Endothelial cell of umbilical vein (primary cell): ENCODE results near the gene TSPEAR. TPM values are rescaled to one million over a fixed set of nuclear protein-coding genes. Genes with fewer than 3 reads are reported as not detected.

Experiments
- BruUV-seq: library from RNA; stranded (reverse); fragments of 400-500 nt; replicated peaks from 2 replicates; lab custom pipeline; 2021; lab: Mats Ljungman, UMichigan
- CTCF ChIA-PET: fragments of 300-600, 350-600 bp; sonication (Branson Sonifier 250); formaldehyde crosslinking; loops from one replicate; lab custom pipeline; 2021; ENCODE audit warnings: antibody characterized with exemption, inconsistent platforms; lab: Charles Lee
- POLR2A ChIA-PET: fragments of 300-600, 350-600 bp; sonication (Branson Sonifier 250); formaldehyde crosslinking; loops from one replicate; lab custom pipeline; 2021; ENCODE audit warnings: antibody characterized with exemption, inconsistent platforms; lab: Charles Lee
- DNase-seq: peaks from one replicate; pipeline ENCODE4 v3.0.0-alpha.2; 2011; ENCODE audit warnings: low read depth, low spot score
- FAIRE-seq: peaks from 2 replicates; lab custom pipeline; 2011; peaks lifted over from hg19 to GRCh38; lab: Jason Lieb, UNC
- H2AFZ ChIP-seq: 2 replicates; pipeline ENCODE4 v1.6.0; 2012; ENCODE audit warnings: low read depth, low read length, control low read depth, inconsistent platforms
- H3K27ac ChIP-seq: 2 replicates; pipeline ENCODE4 v1.5.1; 2011; ENCODE audit warnings: low read depth, mild to moderate bottlenecking, control low read depth, low read length, moderate library complexity; ENCODE audit not compliant: insufficient read depth
- H3K27me3 ChIP-seq, 2 experiments: 2 replicates each; pipeline versions ENCODE4 v1.6.0 to v1.6.1; 2011; ENCODE audit warnings: low read length in 2 of 2, mixed read lengths in 1 of 2; ENCODE audit not compliant: control insufficient read depth in 2 of 2, insufficient read depth in 2 of 2
- H3K36me3 ChIP-seq, 2 experiments: 2 replicates in 1 of 2; 3 replicates in 1 of 2; pipeline ENCODE4 v1.5.1; 2011; ENCODE audit warnings: low read length in 2 of 2, mild to moderate bottlenecking in 1 of 2, moderate library complexity in 1 of 2; ENCODE audit not compliant: control insufficient read depth in 2 of 2, insufficient read depth in 2 of 2; ENCODE audit errors: extremely low read depth in 1 of 2
- H3K4me1 ChIP-seq: 3 replicates; pipeline ENCODE4 v1.5.1; 2011; ENCODE audit warnings: mild to moderate bottlenecking, low read length; ENCODE audit not compliant: control insufficient read depth, insufficient read depth; ENCODE audit errors: extremely low read depth
- H3K4me2 ChIP-seq: 2 replicates; pipeline ENCODE4 v1.6.1; 2011; ENCODE audit warnings: low read length, control low read depth, mixed read lengths; ENCODE audit not compliant: insufficient read depth
- H3K4me3 ChIP-seq, 3 experiments: fragments of 200-600 bp in 1 of 3; sonication (generic), shearing (Covaris generic) in 1 of 3; replicated peaks in 1 of 3; 2 replicates each; pipeline ENCODE4 v1.5.1; 2011 to 2016; ENCODE audit warnings: control low read depth in 3 of 3, low read length in 3 of 3, mild to moderate bottlenecking in 2 of 3, inconsistent platforms in 1 of 3, low read depth in 1 of 3, moderate library complexity in 1 of 3; ENCODE audit not compliant: insufficient read depth in 1 of 3
- H3K79me2 ChIP-seq: 2 replicates; pipeline ENCODE4 v1.6.0; 2012; ENCODE audit warnings: low read length, inconsistent platforms; ENCODE audit not compliant: control insufficient read depth, insufficient read depth
- H3K9ac ChIP-seq: replicated peaks from 2 replicates; pipeline ENCODE3; 2011; ENCODE audit warnings: low read length, control low read depth; ENCODE audit not compliant: insufficient read depth; ENCODE audit errors: extremely low read depth
- H3K9me1 ChIP-seq: replicated peaks from 3 replicates; pipeline ENCODE4 v1.6.0; 2011; ENCODE audit warnings: mild to moderate bottlenecking, low read length; ENCODE audit not compliant: control insufficient read depth, insufficient read depth; ENCODE audit errors: extremely low read depth
- H3K9me3 ChIP-seq: replicated peaks from 2 replicates; pipeline ENCODE4 v1.5.1; 2012; ENCODE audit warnings: low read length, inconsistent platforms; ENCODE audit not compliant: control insufficient read depth, insufficient read depth
- H4K20me1 ChIP-seq: replicated peaks from 2 replicates; pipeline ENCODE3; 2011; ENCODE audit warnings: mild to moderate bottlenecking, low read length; ENCODE audit not compliant: control insufficient read depth, insufficient read depth; ENCODE audit errors: extremely low read depth
- EZH2 ChIP-seq: IDR thresholded peaks from 2 replicates; pipeline ENCODE4 v1.6.1; 2012; ENCODE audit warnings: borderline replicate concordance, low read depth, mild to moderate bottlenecking, moderate library complexity, low read length, inconsistent platforms; ENCODE audit not compliant: severe bottlenecking
- FOS ChIP-seq: IDR thresholded peaks from 2 replicates; pipeline ENCODE4 v1.6.1; 2011; ENCODE audit warnings: mild to moderate bottlenecking, low read length, moderate library complexity, borderline replicate concordance; ENCODE audit not compliant: insufficient read depth
- GATA2 ChIP-seq: IDR thresholded peaks from 2 replicates; pipeline ENCODE4 v1.7.0; 2011; ENCODE audit warnings: low read depth, mild to moderate bottlenecking, moderate library complexity, mixed read lengths, low read length; ENCODE audit not compliant: insufficient read length, insufficient read depth
- JUN ChIP-seq: IDR thresholded peaks from 2 replicates; pipeline ENCODE4 v1.6.1; 2011; ENCODE audit warnings: borderline replicate concordance, low read depth; ENCODE audit not compliant: insufficient read length, insufficient read depth
- MYC ChIP-seq: IDR thresholded peaks from one replicate; pipeline ENCODE4 v1.6.1; 2011; ENCODE audit warnings: mild to moderate bottlenecking, low read depth, low read length
- POLR2A ChIP-seq: IDR thresholded peaks from 2 replicates; pipeline ENCODE4 v1.6.1; 2012; ENCODE audit warnings: low read depth, mild to moderate bottlenecking, control low read depth, low read length
- POLR2AphosphoS5 ChIP-seq: IDR thresholded peaks from 2 replicates; pipeline ENCODE4 v1.6.1; 2012; ENCODE audit warnings: low read depth, mild to moderate bottlenecking, control low read depth, low read length, moderate library complexity; ENCODE audit not compliant: insufficient read depth
- dilution Hi-C: fragments of 300-500 bp; cut with MboI; formaldehyde crosslinking; loops from one replicate; pipeline ENCODE4 v1.15.0; 2019; ENCODE audit warnings: low sequenced_read_pairs; ENCODE audit not compliant: extremely low pct_ligation_motif_present
- intact Hi-C: fragments of 100-400 bp; cut with micrococcal nuclease; formaldehyde crosslinking; loops from one replicate; pipeline ENCODE4 v1.10.0; 2022
- polyA plus RNA-seq, 4 experiments: library from polyadenylated mRNA; depleted of rRNA in 3 of 4; stranded (reverse) in 3 of 4; unstranded in 1 of 4; fragments of >200 nt; gene quantifications; 2 replicates each; pipeline versions ENCODE4 v1.2.1 to v1.2.3, GENCODE V29; 2011 to 2012; ENCODE audit warnings: missing spikeins in 1 of 4
- total RNA-seq: library from RNA; stranded (reverse); gene quantifications from 2 replicates; pipeline ENCODE4 v1.2.3, GENCODE V29; 2021
- TF ChIP-seq, protein P1 (sequence below): IDR thresholded peaks from 2 replicates; pipeline ENCODE4 v1.6.1; 2011; ENCODE audit not compliant: insufficient read depth, insufficient read length
- TF ChIP-seq, protein P2 (sequence below), 2 donors: IDR thresholded peaks; 1 replicate in 1 of 2; 2 replicates in 1 of 2; pipeline ENCODE4 v1.5.1; 2011; ENCODE audit warnings: low read length in 2 of 2, mild to moderate bottlenecking in 2 of 2, moderate library complexity in 2 of 2, control low read depth in 1 of 2, inconsistent platforms in 1 of 2, low read depth in 1 of 2; ENCODE audit not compliant: insufficient read depth in 1 of 2; ENCODE audit errors: extremely low read depth in 1 of 2

Gene TSPEAR
- total and polyA plus RNA-seq, 2 donors (not counting 3 experiments of a cell fraction or from before 2014, with no cell fraction given) = 0.01 TPM; not detected in 1

DNA sequence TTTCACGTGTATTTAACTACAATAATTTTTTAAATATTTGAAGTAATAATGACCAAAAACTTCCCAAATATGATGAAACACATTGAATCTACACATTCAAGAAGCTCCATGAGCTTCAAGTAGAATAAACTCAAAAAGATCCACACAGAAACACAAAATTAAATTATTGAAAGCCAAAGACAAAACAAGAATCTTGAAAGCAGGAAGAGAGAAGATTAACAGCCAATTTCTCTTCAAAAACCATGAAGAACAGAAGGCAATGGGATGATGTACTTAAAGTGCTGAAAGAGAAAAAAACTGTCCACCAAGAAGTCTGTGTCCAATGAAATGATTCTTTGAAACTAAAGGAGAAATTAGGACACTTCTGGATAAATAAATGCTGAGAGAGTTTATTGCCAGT is 79.3 kb downstream of the TSPEAR start:
- no peak overlapping the region for H3K9ac ChIP-seq
- no peak overlapping the region for H3K4me2 ChIP-seq
- H3K9me1 ChIP-seq = no peaks in the 10 kb centered on the region
- no TSS peak for BruUV-seq
- no peak overlapping the region for H3K4me3 ChIP-seq
- no peaks in the 10 kb centered on the region for H3K27me3 ChIP-seq
- FAIRE-seq (no peak), DNase-seq (no peak)
- H3K27ac ChIP-seq = no peak overlapping the region
- TF ChIP-seq EZH2 (no peak), JUN (no peak), MYC (no peak), POLR2AphosphoS5 (no peak), GATA2 (no peak), FOS (no peak), POLR2A (no peak)
- TF ChIP-seq, protein P1, sequence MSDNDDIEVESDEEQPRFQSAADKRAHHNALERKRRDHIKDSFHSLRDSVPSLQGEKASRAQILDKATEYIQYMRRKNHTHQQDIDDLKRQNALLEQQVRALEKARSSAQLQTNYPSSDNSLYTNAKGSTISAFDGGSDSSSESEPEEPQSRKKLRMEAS = no peak
- TF ChIP-seq, protein P2, sequence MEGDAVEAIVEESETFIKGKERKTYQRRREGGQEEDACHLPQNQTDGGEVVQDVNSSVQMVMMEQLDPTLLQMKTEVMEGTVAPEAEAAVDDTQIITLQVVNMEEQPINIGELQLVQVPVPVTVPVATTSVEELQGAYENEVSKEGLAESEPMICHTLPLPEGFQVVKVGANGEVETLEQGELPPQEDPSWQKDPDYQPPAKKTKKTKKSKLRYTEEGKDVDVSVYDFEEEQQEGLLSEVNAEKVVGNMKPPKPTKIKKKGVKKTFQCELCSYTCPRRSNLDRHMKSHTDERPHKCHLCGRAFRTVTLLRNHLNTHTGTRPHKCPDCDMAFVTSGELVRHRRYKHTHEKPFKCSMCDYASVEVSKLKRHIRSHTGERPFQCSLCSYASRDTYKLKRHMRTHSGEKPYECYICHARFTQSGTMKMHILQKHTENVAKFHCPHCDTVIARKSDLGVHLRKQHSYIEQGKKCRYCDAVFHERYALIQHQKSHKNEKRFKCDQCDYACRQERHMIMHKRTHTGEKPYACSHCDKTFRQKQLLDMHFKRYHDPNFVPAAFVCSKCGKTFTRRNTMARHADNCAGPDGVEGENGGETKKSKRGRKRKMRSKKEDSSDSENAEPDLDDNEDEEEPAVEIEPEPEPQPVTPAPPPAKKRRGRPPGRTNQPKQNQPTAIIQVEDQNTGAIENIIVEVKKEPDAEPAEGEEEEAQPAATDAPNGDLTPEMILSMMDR (IDR thresholded peaks at IDR 0.05; ENCODE audit: extremely low read depth in 1 of 2, insufficient read depth in 1 of 2, low read depth in 1 of 2, low read length in 2 of 2) = no peak
- no peaks in the 10 kb centered on the region for H4K20me1 ChIP-seq
- no peaks in the 10 kb centered on the region for H3K9me3 ChIP-seq
- intact Hi-C loops (no loop called here), dilution Hi-C loops (no loop called here)
- H3K4me1 ChIP-seq = no peaks in the 10 kb centered on the region
- no peaks in the 10 kb centered on the region for H3K36me3 ChIP-seq
- CTCF ChIA-PET = no interaction called here
- no peaks in the 10 kb centered on the region for H3K79me2 ChIP-seq
- no peak overlapping the region for H2AFZ ChIP-seq
- POLR2A ChIA-PET = no interaction called here
